Measurements from ENCODE around the gene FBXL4. TPM values are rescaled to one million over a fixed set of nuclear protein-coding genes. Genes with fewer than 3 reads are reported as not detected.
"Not testable (repeated sequence)": the region's sequence is repeated elsewhere in the genome, so short reads cannot be mapped to it uniquely, and the experiment has no call there.

FBXL4 gene
- total RNA-seq, 1 donor from 2014 or later = 12.8 TPM

- intact Hi-C loops (cut with DNase I) = no loop called here
- no peak for DNase-seq (ENCODE audit: low spot score)
Observed at GRCh38 chr6:98946879-98947410, 801 bp downstream of the FBXL4 start.

- intact Hi-C loops (cut with DNase I) = no loop called here
- DNase-seq (ENCODE audit: low spot score) = no peak
Observed at GRCh38 chr6:98946266-98946878, 1.4 kb downstream of the FBXL4 start.

GRCh38 chr6:98945311-98946115, 2.2 kb downstream of the FBXL4 start:
- intact Hi-C loops (cut with DNase I) = no loop called here
- DNase-seq (ENCODE audit: low spot score) = no peak

GRCh38 chr6:98944598-98945081, 3.1 kb downstream of the FBXL4 start:
- DNase-seq (ENCODE audit: low spot score) = no peak
- intact Hi-C loops (cut with DNase I) = no loop called here

GRCh38 chr6:98944168-98944567, 3.6 kb downstream of the FBXL4 start:
- intact Hi-C loops (cut with DNase I) = no loop called here

GRCh38 chr6:98942263-98942803, 5.4 kb downstream of the FBXL4 start:
- intact Hi-C loops (cut with DNase I) = no loop called here
- no peak for DNase-seq (ENCODE audit: low spot score)

More at GRCh38 chr6:98944168-98944567, 3.6 kb downstream of the FBXL4 start:
- no peak for DNase-seq (ENCODE audit: low spot score)

- intact Hi-C loops (cut with DNase I) = no loop called here
Observed at GRCh38 chr6:98941319-98941718, 6.4 kb downstream of the FBXL4 start.

GRCh38 chr6:98937351-98937750, 10.4 kb downstream of the FBXL4 start:
- intact Hi-C loops (cut with DNase I) = no loop called here
- no peak for DNase-seq (ENCODE audit: low spot score)

More at GRCh38 chr6:98941319-98941718, 6.4 kb downstream of the FBXL4 start:
- DNase-seq (ENCODE audit: low spot score) = no peak

- intact Hi-C loops (cut with DNase I) = no loop called here
- no peak for DNase-seq (ENCODE audit: low spot score)
Observed at GRCh38 chr6:98932381-98932780, 15.4 kb downstream of the FBXL4 start.

- no peak for DNase-seq (ENCODE audit: low spot score)
- intact Hi-C loops (cut with DNase I) = no loop called here
Observed at GRCh38 chr6:98931696-98932095, 16.1 kb downstream of the FBXL4 start.

GRCh38 chr6:98929498-98930060, 18.2 kb downstream of the FBXL4 start:
- intact Hi-C loops (cut with DNase I) = no loop called here
- DNase-seq (ENCODE audit: low spot score) = no peak

GRCh38 chr6:98928688-98929087, 19.1 kb downstream of the FBXL4 start:
- no peak for DNase-seq (ENCODE audit: low spot score)
- intact Hi-C loops (cut with DNase I) = no loop called here

- DNase-seq (ENCODE audit: low spot score) = no peak
- intact Hi-C loops (cut with DNase I) = no loop called here
Observed at GRCh38 chr6:98927534-98927933, 20.2 kb downstream of the FBXL4 start.

GRCh38 chr6:98925831-98926230, 21.9 kb downstream of the FBXL4 start:
- DNase-seq (ENCODE audit: low spot score) = no peak
- intact Hi-C loops (cut with DNase I) = no loop called here

GRCh38 chr6:98924647-98925046, 23.1 kb downstream of the FBXL4 start:
- no peak for DNase-seq (ENCODE audit: low spot score)
- intact Hi-C loops (cut with DNase I) = no loop called here

- no peak for DNase-seq (ENCODE audit: low spot score)
- intact Hi-C loops (cut with DNase I) = no loop called here
Observed at GRCh38 chr6:98920904-98921431, 26.8 kb downstream of the FBXL4 start.

- intact Hi-C loops (cut with DNase I); DNase-seq (ENCODE audit: low spot score): not testable (repeated sequence)
Observed at GRCh38 chr6:98910946-98911345, 36.8 kb downstream of the FBXL4 start.

GRCh38 chr6:98909236-98909635, 38.5 kb downstream of the FBXL4 start:
- DNase-seq (ENCODE audit: low spot score) = no peak
- intact Hi-C loops (cut with DNase I) = no loop called here

- DNase-seq (ENCODE audit: low spot score); intact Hi-C loops (cut with DNase I): not testable (repeated sequence)
Observed at GRCh38 chr6:98906342-98906741, 41.4 kb downstream of the FBXL4 start.

- intact Hi-C loops (cut with DNase I) = no loop called here
- DNase-seq (ENCODE audit: low spot score) = no peak
Observed at GRCh38 chr6:98905759-98906158, 42.0 kb downstream of the FBXL4 start.

Data from cardiac septum (tissue), 1 donor.